HG03064 (cell line): ENCODE data around the gene INO80.
A peak's percentile ranks its signal among the peaks of the same experiment; 100 is the strongest.
"Not testable (repeated sequence)": the region's sequence is repeated elsewhere in the genome, so short reads cannot be mapped to it uniquely, and the experiment has no call there.

Experiments used
- ATAC-seq: cut with Tn5 transposase; IDR thresholded peaks from one replicate; pipeline ENCODE4 v1.9.1; 2021; ENCODE audit warnings: low read depth; ENCODE audit not compliant: unreplicated experiment

INO80 gene

GRCh38 chr15:41116116-41116961 is at the start of gene INO80:
INO80 (minus strand) TSS chr15:41116280; CDS start chr15:41096310, 19,970 bp downstream.
- ATAC-seq = peak; percentile 61

GRCh38 chr15:41161736-41162135 is 45.7 kb upstream of the INO80 start:
- ATAC-seq = no peak

- ATAC-seq = no peak
These were observed 45.3 kb upstream of the INO80 start for GRCh38 chr15:41161336-41161735.

- no peak for ATAC-seq
These were observed 44.7 kb upstream of the INO80 start for GRCh38 chr15:41160639-41161315.

- no peak for ATAC-seq
These were observed 38.3 kb upstream of the INO80 start for GRCh38 chr15:41154412-41154811.

GRCh38 chr15:41153733-41154132 is 37.7 kb upstream of the INO80 start:
- no peak for ATAC-seq

GRCh38 chr15:41151451-41152005 is 35.4 kb upstream of the INO80 start:
- no peak for ATAC-seq

GRCh38 chr15:41150279-41150678 is 34.2 kb upstream of the INO80 start:
- ATAC-seq = no peak

GRCh38 chr15:41148065-41148464 is 32.0 kb upstream of the INO80 start:
- no peak for ATAC-seq

- ATAC-seq = no peak
These were observed 23.5 kb upstream of the INO80 start for GRCh38 chr15:41139619-41140018.

- not testable (repeated sequence) for ATAC-seq
These were observed 23.0 kb upstream of the INO80 start for GRCh38 chr15:41139112-41139511.

- ATAC-seq = not testable (repeated sequence)
These were observed 19.5 kb upstream of the INO80 start for GRCh38 chr15:41135580-41135979.

GRCh38 chr15:41133454-41133853 is 17.4 kb upstream of the INO80 start:
- ATAC-seq = no peak

GRCh38 chr15:41132094-41132493 is 16.0 kb upstream of the INO80 start:
- ATAC-seq = not testable (repeated sequence)

GRCh38 chr15:41128174-41128902 is 12.3 kb upstream of the INO80 start:
- ATAC-seq = no peak

- ATAC-seq = no peak
These were observed 10.0 kb upstream of the INO80 start for GRCh38 chr15:41125931-41126642.

- no peak for ATAC-seq
These were observed 9.1 kb upstream of the INO80 start for GRCh38 chr15:41125063-41125669.

- ATAC-seq = no peak
These were observed 8.0 kb upstream of the INO80 start for GRCh38 chr15:41124058-41124457.

GRCh38 chr15:41122849-41123248 is 6.8 kb upstream of the INO80 start:
- no peak for ATAC-seq

- ATAC-seq = no peak
These were observed 5.9 kb upstream of the INO80 start for GRCh38 chr15:41121951-41122350.
